Peyer's patch (tissue), 4 donors: ENCODE measurements around the gene CSTB.

Experiments used
- POLR2A ChIP-seq, 2 donors: fragments of 450-650 bp; IDR thresholded peaks; one replicate each; pipeline ENCODE4 v1.5.1; 2017; ENCODE audit warnings: antibody characterized with exemption in 2 of 2, mild to moderate bottlenecking in 2 of 2, moderate library complexity in 2 of 2
- TF ChIP-seq, protein P1 (sequence below), 6 experiments: fragments of 450-650 bp in 4 of 6; fragments of 200-600 bp in 2 of 6; sonication (generic) in 1 of 6; IDR thresholded peaks; one replicate each; pipeline ENCODE4 v1.5.1; 2017 to 2019; ENCODE audit warnings: antibody characterized with exemption in 6 of 6, mild to moderate bottlenecking in 3 of 6, moderate library complexity in 1 of 6

GRCh38 chr21:43825242-43825935 lies 49.3 kb upstream of the CSTB start:
- TF ChIP-seq, protein P1, sequence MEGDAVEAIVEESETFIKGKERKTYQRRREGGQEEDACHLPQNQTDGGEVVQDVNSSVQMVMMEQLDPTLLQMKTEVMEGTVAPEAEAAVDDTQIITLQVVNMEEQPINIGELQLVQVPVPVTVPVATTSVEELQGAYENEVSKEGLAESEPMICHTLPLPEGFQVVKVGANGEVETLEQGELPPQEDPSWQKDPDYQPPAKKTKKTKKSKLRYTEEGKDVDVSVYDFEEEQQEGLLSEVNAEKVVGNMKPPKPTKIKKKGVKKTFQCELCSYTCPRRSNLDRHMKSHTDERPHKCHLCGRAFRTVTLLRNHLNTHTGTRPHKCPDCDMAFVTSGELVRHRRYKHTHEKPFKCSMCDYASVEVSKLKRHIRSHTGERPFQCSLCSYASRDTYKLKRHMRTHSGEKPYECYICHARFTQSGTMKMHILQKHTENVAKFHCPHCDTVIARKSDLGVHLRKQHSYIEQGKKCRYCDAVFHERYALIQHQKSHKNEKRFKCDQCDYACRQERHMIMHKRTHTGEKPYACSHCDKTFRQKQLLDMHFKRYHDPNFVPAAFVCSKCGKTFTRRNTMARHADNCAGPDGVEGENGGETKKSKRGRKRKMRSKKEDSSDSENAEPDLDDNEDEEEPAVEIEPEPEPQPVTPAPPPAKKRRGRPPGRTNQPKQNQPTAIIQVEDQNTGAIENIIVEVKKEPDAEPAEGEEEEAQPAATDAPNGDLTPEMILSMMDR (IDR thresholded peaks at IDR 0.05): no peak
- no peak for TF ChIP-seq POLR2A (IDR thresholded peaks at IDR 0.05)
